Spleen (tissue), 11 donors: Measurements from ENCODE around the gene CSRP1. TPM values are rescaled to one million over a fixed set of nuclear protein-coding genes. Genes with fewer than 3 reads are reported as not detected.

Experiments used
- DNase-seq: peaks from one replicate; pipeline ENCODE4 v3.0.0-alpha.2; 2020
- H3K27ac ChIP-seq, 8 donors: fragments of 200-600 bp; sonication (generic) in 7 of 8; 1 replicate in 4 of 8; 2 replicates in 4 of 8; pipeline versions ENCODE4 v1.5.0 to v1.8.0; 2016 to 2021; ENCODE audit warnings: inconsistent platforms in 4 of 8, mild to moderate bottlenecking in 4 of 8, moderate library complexity in 1 of 8
- H3K27me3 ChIP-seq, 7 donors: fragments of 200-600 bp; sonication (generic) in 6 of 7; replicated peaks in 1 of 7; 1 replicate in 4 of 7; 2 replicates in 3 of 7; pipeline versions ENCODE4 v1.5.0 to v1.8.0; 2016 to 2021; ENCODE audit warnings: inconsistent platforms in 3 of 7, mild to moderate bottlenecking in 1 of 7
- H3K36me3 ChIP-seq, 6 donors: fragments of 200-600 bp; sonication (generic) in 5 of 6; 1 replicate in 4 of 6; 2 replicates in 2 of 6; pipeline versions ENCODE4 v1.5.0 to v1.8.0; 2016 to 2021; ENCODE audit warnings: inconsistent platforms in 2 of 6
- H3K4me1 ChIP-seq, 6 donors: fragments of 200-600 bp; sonication (generic) in 5 of 6; 1 replicate in 3 of 6; 2 replicates in 3 of 6; pipeline versions ENCODE4 v1.5.0 to v1.8.0; 2016 to 2021; ENCODE audit warnings: inconsistent platforms in 3 of 6
- H3K4me3 ChIP-seq, 8 donors: fragments of 200-600 bp; sonication (generic) in 7 of 8; 1 replicate in 4 of 8; 2 replicates in 4 of 8; pipeline versions ENCODE4 v1.5.0 to v1.8.0; 2016 to 2021; ENCODE audit warnings: inconsistent platforms in 4 of 8, mild to moderate bottlenecking in 4 of 8, moderate library complexity in 2 of 8
- H3K9me3 ChIP-seq, 8 donors: fragments of 200-600 bp; sonication (generic) in 7 of 8; 1 replicate in 4 of 8; 2 replicates in 4 of 8; pipeline versions ENCODE4 v1.5.0 to v1.8.0; 2016 to 2021; ENCODE audit warnings: inconsistent platforms in 4 of 8
- POLR2A ChIP-seq, 3 donors: fragments of 450-650 bp; IDR thresholded peaks; one replicate each; pipeline ENCODE4 v1.5.1; 2017; ENCODE audit warnings: antibody characterized with exemption in 3 of 3, mild to moderate bottlenecking in 1 of 3
- POLR2AphosphoS5 ChIP-seq, 3 donors: sonication (generic); formaldehyde crosslinking; IDR thresholded peaks; one replicate each; pipeline ENCODE4 v1.5.1; 2017; ENCODE audit warnings: antibody characterized with exemption in 3 of 3
- WGBS, 5 donors: extraction: QIAGEN DNeasy Blood & Tissue Kit in 3 of 5; methylation state at CpG; one replicate each; pipeline versions ENCODE4 v1.1.5 to v1.1.7; 2013 to 2018; 5-methylcytosine and 5-hydroxymethylcytosine counted together
- intact Hi-C: fragments of 100-400 bp; cut with DNase I; formaldehyde crosslinking; loops from one replicate; pipeline ENCODE4 v1.15.0; 2023; ENCODE audit warnings: low total_unique reads
- polyA plus RNA-seq, 3 donors: library from polyadenylated mRNA; stranded (reverse); fragments of 200-250 nt; gene quantifications; one replicate each; pipeline ENCODE4 v1.2.1, GENCODE V29; 2013
- total RNA-seq, 7 donors: library from RNA; depleted of rRNA in 3 of 7; stranded (reverse); fragments of >200 nt in 3 of 7; fragmentation: NEBNext Ultra II Directional in 4 of 7; extraction: Animal tissue kit (Norgen Biotek cat#: 25700) in 4 of 7; gene quantifications; one replicate each; pipeline versions ENCODE4 v1.1.0 to v1.2.1, GENCODE V29; 2016 to 2021
- TF ChIP-seq, protein P1 (sequence below), 11 experiments: fragments of 200-600 bp in 7 of 11; fragments of 450-650 bp in 4 of 11; sonication (generic) in 4 of 11; IDR thresholded peaks in 8 of 11; conservative IDR thresholded peaks in 3 of 11; 1 replicate in 7 of 11; 2 replicates in 4 of 11; pipeline versions ENCODE4 v1.4.0 to v1.8.0; 2016 to 2021; ENCODE audit warnings: antibody characterized with exemption in 11 of 11, inconsistent platforms in 4 of 11, mild to moderate bottlenecking in 1 of 11
- donor health status: healthy with polysubstance abuse.
- donor health status: DM: no; HTN: no; CAD: no; lungs with moderate emphysema.
- donor health status: DM: no; HTN: no; CAD: no.
- donor health status: Bipolar disorder and iron deficiency.
- donor health status: healthy.
- donor health status: DM: no; HTN: no; CAD: no.
- donor health status: DM: yes; HTN: yes; CAD: no.

CSRP1 gene
- total and polyA plus RNA-seq, 10 donors, result 67.1 to 360 (median 182) TPM

DNA sequence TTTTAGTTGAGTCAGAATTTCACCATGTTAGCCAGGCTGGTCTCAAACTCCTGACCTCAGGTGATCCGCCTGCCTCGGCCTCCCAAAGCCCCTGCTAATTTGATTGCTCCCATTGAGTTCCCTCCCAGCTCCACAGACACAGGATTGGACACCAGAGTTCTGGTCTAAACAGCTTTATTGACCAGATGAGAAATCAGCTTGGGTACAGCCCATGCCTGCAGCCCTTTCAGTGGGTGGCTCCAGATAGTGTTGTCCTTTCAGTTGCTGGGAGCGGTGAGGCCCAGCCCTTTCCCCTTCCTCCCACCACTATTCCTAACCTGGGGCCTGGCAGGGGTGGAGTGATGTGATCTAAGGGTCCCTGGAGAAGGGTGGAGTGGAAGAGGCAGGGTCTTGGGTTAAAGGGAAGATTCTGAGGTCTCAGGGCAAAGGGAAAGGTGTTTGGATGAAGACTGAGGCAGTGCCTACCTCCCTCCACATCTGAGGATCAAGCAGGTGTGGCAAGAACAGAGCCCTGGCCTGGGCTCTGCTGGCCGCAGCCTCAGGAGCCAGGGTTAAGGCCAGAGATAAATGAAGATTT, 23.5 kb downstream of the CSRP1 start:
- Histone ChIP-seq H3K36me3 (peaks cover 0 to 58% (median 32%) of the 10 kb centered on the region in 6 donors), H3K4me1 (peaks cover 17 to 68% (median 55%) of the 10 kb centered on the region in 6 donors), H3K9me3 (no peaks in the 10 kb centered on the region), H3K4me3 (no peak overlapping the region), H3K27ac (peak overlapping the region in 1 of 8 donors; percentile 15), H3K27me3 (peaks cover 0 to 20% (median 10%) of the 10 kb centered on the region in 7 donors)
- intact Hi-C loops, result loop anchor here (2.0 kb wide), 1 partner anchor 29 kb away; no protein-coding TSS in a partner anchor
- DNase-seq, result no peak
- 86 to 100% (median 94%) methylated on average over 4 of the region's 4 CpGs for WGBS, 5 donors
- no peak for TF ChIP-seq POLR2AphosphoS5 (IDR thresholded peaks at IDR 0.05)
- TF ChIP-seq POLR2A (IDR thresholded peaks at IDR 0.05), result no peak
- TF ChIP-seq, protein P1, sequence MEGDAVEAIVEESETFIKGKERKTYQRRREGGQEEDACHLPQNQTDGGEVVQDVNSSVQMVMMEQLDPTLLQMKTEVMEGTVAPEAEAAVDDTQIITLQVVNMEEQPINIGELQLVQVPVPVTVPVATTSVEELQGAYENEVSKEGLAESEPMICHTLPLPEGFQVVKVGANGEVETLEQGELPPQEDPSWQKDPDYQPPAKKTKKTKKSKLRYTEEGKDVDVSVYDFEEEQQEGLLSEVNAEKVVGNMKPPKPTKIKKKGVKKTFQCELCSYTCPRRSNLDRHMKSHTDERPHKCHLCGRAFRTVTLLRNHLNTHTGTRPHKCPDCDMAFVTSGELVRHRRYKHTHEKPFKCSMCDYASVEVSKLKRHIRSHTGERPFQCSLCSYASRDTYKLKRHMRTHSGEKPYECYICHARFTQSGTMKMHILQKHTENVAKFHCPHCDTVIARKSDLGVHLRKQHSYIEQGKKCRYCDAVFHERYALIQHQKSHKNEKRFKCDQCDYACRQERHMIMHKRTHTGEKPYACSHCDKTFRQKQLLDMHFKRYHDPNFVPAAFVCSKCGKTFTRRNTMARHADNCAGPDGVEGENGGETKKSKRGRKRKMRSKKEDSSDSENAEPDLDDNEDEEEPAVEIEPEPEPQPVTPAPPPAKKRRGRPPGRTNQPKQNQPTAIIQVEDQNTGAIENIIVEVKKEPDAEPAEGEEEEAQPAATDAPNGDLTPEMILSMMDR (IDR thresholded peaks at IDR 0.05 in 8 of 11, conservative IDR thresholded peaks at IDR 0.05 in 3 of 11), result no peak

DNA sequence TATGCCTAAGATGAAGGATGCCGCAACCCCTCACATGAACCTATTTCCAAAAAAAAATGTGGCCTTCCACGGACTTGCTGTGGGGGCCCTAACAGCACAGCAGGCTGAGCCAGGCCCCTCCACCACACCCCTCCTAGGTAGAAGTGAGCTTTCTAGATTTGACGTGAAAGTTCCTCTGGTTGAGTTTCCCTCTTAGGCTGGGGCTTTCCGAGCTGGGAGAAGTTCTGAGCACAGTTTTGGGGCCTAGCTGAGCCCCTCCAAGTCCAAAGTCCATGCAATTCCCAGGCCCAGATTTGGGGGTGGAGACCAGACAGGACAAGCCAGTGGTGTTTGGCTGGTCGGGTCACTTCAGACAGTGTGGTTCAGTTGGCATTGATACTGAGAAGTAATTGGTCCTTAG, 24.2 kb downstream of the CSRP1 start:
- intact Hi-C loops, result loop anchor here (2.0 kb wide), 1 partner anchor 30 kb away; no protein-coding TSS in a partner anchor

DNA sequence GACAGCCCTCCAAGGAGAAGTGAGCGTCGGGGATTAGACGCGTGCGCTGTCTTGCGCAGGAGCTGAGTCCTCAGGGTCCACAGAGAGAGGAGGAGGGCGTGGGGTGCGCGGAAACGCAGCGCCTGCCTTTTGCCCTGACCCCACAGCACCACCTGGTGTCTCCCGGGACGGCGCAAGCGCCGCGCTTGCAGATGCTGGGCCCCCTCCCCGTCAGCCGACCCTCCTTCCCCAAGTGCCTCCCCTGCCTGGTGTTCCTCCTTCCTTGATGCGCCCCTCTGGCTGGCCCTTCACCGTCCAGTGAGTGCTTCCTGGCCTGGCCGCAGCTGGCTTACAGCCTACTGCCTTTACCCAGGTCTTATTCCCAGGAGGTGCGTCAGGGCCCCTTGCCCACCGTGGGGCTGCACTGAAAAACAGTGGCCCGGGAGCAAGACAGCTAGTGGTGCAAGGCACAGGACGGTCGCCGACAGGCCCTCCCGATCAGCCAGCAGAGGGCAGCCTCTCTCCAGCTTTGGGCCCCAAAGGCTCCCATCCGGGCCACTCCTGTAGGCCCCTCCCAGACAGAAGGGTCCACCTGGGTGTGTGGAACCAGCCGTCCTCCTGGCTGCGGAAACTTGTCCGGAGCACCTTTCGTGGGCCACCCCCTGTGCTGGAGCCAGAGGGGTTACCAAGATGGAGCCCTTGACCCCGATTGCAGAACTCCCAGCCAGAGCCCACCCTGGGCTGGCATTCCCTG, 25.0 kb downstream of the CSRP1 start:
- Histone ChIP-seq H3K27ac (peak overlapping the region in 3 of 8 donors; percentile 30 to 70 (median 66)), H3K36me3 (peaks cover 0 to 43% (median 21%) of the 10 kb centered on the region in 6 donors), H3K9me3 (no peaks in the 10 kb centered on the region), H3K4me1 (peaks cover 17 to 52% (median 45%) of the 10 kb centered on the region in 6 donors), H3K27me3 (peaks cover 0 to 20% (median 10%) of the 10 kb centered on the region in 7 donors), H3K4me3 (peak overlapping the region in 7 of 8 donors; percentile 34 to 73 (median 41))
- TF ChIP-seq, protein P1 (IDR thresholded peaks at IDR 0.05 in 8 of 11, conservative IDR thresholded peaks at IDR 0.05 in 3 of 11), result peak; percentile 77 to 94 (median 91)
- TF ChIP-seq POLR2A (IDR thresholded peaks at IDR 0.05) (no peak), POLR2AphosphoS5 (IDR thresholded peaks at IDR 0.05) (peak; percentile 58 to 75 (median 67))
- intact Hi-C loops, result loop anchor here (2.0 kb wide), 1 partner anchor 31 kb away; no protein-coding TSS in a partner anchor
- WGBS, 5 donors, result 5 to 8% (median 7%) methylated on average over 31 to 35 of the region's 35 CpGs
- DNase-seq, result peak; percentile 95

More for the DNA sequence above, 24.2 kb downstream of the CSRP1 start:
- no peak overlapping the region for H3K4me3 ChIP-seq
- peaks cover 0 to 20% (median 10%) of the 10 kb centered on the region in 7 donors for H3K27me3 ChIP-seq
- H3K36me3 ChIP-seq, result peaks cover 0 to 51% (median 28%) of the 10 kb centered on the region in 6 donors
- peaks cover 17 to 61% (median 49%) of the 10 kb centered on the region in 6 donors for H3K4me1 ChIP-seq
- no peak for DNase-seq
- no peak for TF ChIP-seq POLR2A (IDR thresholded peaks at IDR 0.05)
- TF ChIP-seq, protein P1 (IDR thresholded peaks at IDR 0.05 in 8 of 11, conservative IDR thresholded peaks at IDR 0.05 in 3 of 11), result no peak
- TF ChIP-seq POLR2AphosphoS5 (IDR thresholded peaks at IDR 0.05), result no peak
- peak overlapping the region in 2 of 8 donors; percentile 22 to 30 for H3K27ac ChIP-seq
- H3K9me3 ChIP-seq, result no peaks in the 10 kb centered on the region
- 62 to 83% (median 77%) methylated on average over 3 to 5 of the region's 5 CpGs for WGBS, 5 donors
